ENCODE data around the gene PPP3CA. TPM values are rescaled to one million over a fixed set of nuclear protein-coding genes. Genes with fewer than 3 reads are reported as not detected.

Gene PPP3CA
- total and polyA plus RNA-seq, 5 donors = 8.3 to 27.2 (median 18.7) TPM

- Histone ChIP-seq H3K4me3 (ENCODE audit: low read length) (no peak overlapping the region), H3K27ac (ENCODE audit: low read length) (no peak overlapping the region), H3K4me1 (ENCODE audit: control insufficient read depth, insufficient read depth, low read length) (no peaks in the 10 kb centered on the region), H3K9me3 (ENCODE audit: control insufficient read depth, low read length) (no peaks in the 10 kb centered on the region), H3K27me3 (ENCODE audit: control insufficient read depth, insufficient read depth) (no peaks in the 10 kb centered on the region)
- intact Hi-C loops (cut with DNase I) = no loop called here
- WGBS = 94% methylated on average over 2 of the region's 2 CpGs
- ATAC-seq (no peak), DNase-seq (no peak)
These were observed 273.0 kb downstream of the PPP3CA start for GRCh38 chr4:101074326-101074725.

- H3K9me3 ChIP-seq (ENCODE audit: control insufficient read depth, low read length) = no peaks in the 10 kb centered on the region
- no peak overlapping the region for H3K4me3 ChIP-seq (ENCODE audit: low read length)
- no peak overlapping the region for H3K27ac ChIP-seq (ENCODE audit: low read length)
- H3K27me3 ChIP-seq (ENCODE audit: control insufficient read depth, insufficient read depth) = no peaks in the 10 kb centered on the region
- no peak for DNase-seq
- WGBS = 88% methylated on average over 1 of the region's 1 CpG
- peaks cover 1% of the 10 kb centered on the region for H3K4me1 ChIP-seq (ENCODE audit: control insufficient read depth, insufficient read depth, low read length)
- intact Hi-C loops (cut with DNase I) = no loop called here
- ATAC-seq = no peak
These were observed 276.1 kb downstream of the PPP3CA start for GRCh38 chr4:101071241-101071640.

- H3K4me1 ChIP-seq (ENCODE audit: control insufficient read depth, insufficient read depth, low read length) = peaks cover 1% of the 10 kb centered on the region
- ATAC-seq (no peak), DNase-seq (no peak)
- no peaks in the 10 kb centered on the region for H3K9me3 ChIP-seq (ENCODE audit: control insufficient read depth, low read length)
- H3K4me3 ChIP-seq (ENCODE audit: low read length) = no peak overlapping the region
- H3K27me3 ChIP-seq (ENCODE audit: control insufficient read depth, insufficient read depth) = no peaks in the 10 kb centered on the region
- intact Hi-C loops (cut with DNase I) = no loop called here
- no peak overlapping the region for H3K27ac ChIP-seq (ENCODE audit: low read length)
- WGBS = 81% methylated on average over 3 of the region's 3 CpGs
These were observed 279.2 kb downstream of the PPP3CA start for GRCh38 chr4:101068115-101068514.

GRCh38 chr4:101067383-101067782 lies 279.9 kb downstream of the PPP3CA start:
- intact Hi-C loops (cut with DNase I) = no loop called here
- no peaks in the 10 kb centered on the region for H3K27me3 ChIP-seq (ENCODE audit: control insufficient read depth, insufficient read depth)
- no peak for ATAC-seq
- no peak overlapping the region for H3K27ac ChIP-seq (ENCODE audit: low read length)
- peaks cover 1% of the 10 kb centered on the region for H3K4me1 ChIP-seq (ENCODE audit: control insufficient read depth, insufficient read depth, low read length)
- H3K9me3 ChIP-seq (ENCODE audit: control insufficient read depth, low read length) = no peaks in the 10 kb centered on the region
- DNase-seq = no peak
- no peak overlapping the region for H3K4me3 ChIP-seq (ENCODE audit: low read length)
- WGBS = 94% methylated on average over 5 of the region's 5 CpGs

- WGBS = 89% methylated on average over 6 of the region's 6 CpGs
- intact Hi-C loops (cut with DNase I) = no loop called here
These were observed 280.6 kb downstream of the PPP3CA start for GRCh38 chr4:101066626-101067170.

GRCh38 chr4:101065935-101066485 lies 281.3 kb downstream of the PPP3CA start:
- Histone ChIP-seq H3K27ac (ENCODE audit: low read length) (no peak overlapping the region), H3K4me3 (ENCODE audit: low read length) (no peak overlapping the region), H3K27me3 (ENCODE audit: control insufficient read depth, insufficient read depth) (no peaks in the 10 kb centered on the region), H3K9me3 (ENCODE audit: control insufficient read depth, low read length) (no peaks in the 10 kb centered on the region), H3K4me1 (ENCODE audit: control insufficient read depth, insufficient read depth, low read length) (peaks cover 1% of the 10 kb centered on the region)
- no peak for DNase-seq
- no peak for ATAC-seq
- intact Hi-C loops (cut with DNase I) = no loop called here
- 85% methylated on average over 1 of the region's 1 CpG for WGBS

More at GRCh38 chr4:101066626-101067170, 280.6 kb downstream of the PPP3CA start:
- Histone ChIP-seq H3K27ac (ENCODE audit: low read length) (no peak overlapping the region), H3K27me3 (ENCODE audit: control insufficient read depth, insufficient read depth) (no peaks in the 10 kb centered on the region), H3K9me3 (ENCODE audit: control insufficient read depth, low read length) (no peaks in the 10 kb centered on the region), H3K4me3 (ENCODE audit: low read length) (no peak overlapping the region), H3K4me1 (ENCODE audit: control insufficient read depth, insufficient read depth, low read length) (peaks cover 1% of the 10 kb centered on the region)
- DNase-seq (no peak), ATAC-seq (no peak)

GRCh38 chr4:101065346-101065745 lies 282.0 kb downstream of the PPP3CA start:
- ATAC-seq = no peak
- Histone ChIP-seq H3K9me3 (ENCODE audit: control insufficient read depth, low read length) (no peaks in the 10 kb centered on the region), H3K27me3 (ENCODE audit: control insufficient read depth, insufficient read depth) (no peaks in the 10 kb centered on the region), H3K27ac (ENCODE audit: low read length) (no peak overlapping the region), H3K4me3 (ENCODE audit: low read length) (no peak overlapping the region), H3K4me1 (ENCODE audit: control insufficient read depth, insufficient read depth, low read length) (peaks cover 1% of the 10 kb centered on the region)
- 97% methylated on average over 1 of the region's 1 CpG for WGBS
- intact Hi-C loops (cut with DNase I) = no loop called here
- DNase-seq = no peak

GRCh38 chr4:101064541-101065180 lies 282.7 kb downstream of the PPP3CA start:
- intact Hi-C loops (cut with DNase I) = no loop called here
- WGBS = 88% methylated on average over 1 of the region's 1 CpG
- no peak overlapping the region for H3K4me3 ChIP-seq (ENCODE audit: low read length)
- no peak for ATAC-seq
- no peak for DNase-seq
- H3K27me3 ChIP-seq (ENCODE audit: control insufficient read depth, insufficient read depth) = no peaks in the 10 kb centered on the region
- H3K27ac ChIP-seq (ENCODE audit: low read length) = no peak overlapping the region
- H3K4me1 ChIP-seq (ENCODE audit: control insufficient read depth, insufficient read depth, low read length) = peaks cover 1% of the 10 kb centered on the region
- no peaks in the 10 kb centered on the region for H3K9me3 ChIP-seq (ENCODE audit: control insufficient read depth, low read length)

- Histone ChIP-seq H3K27me3 (ENCODE audit: control insufficient read depth, insufficient read depth) (no peaks in the 10 kb centered on the region), H3K27ac (ENCODE audit: low read length) (no peak overlapping the region), H3K4me1 (ENCODE audit: control insufficient read depth, insufficient read depth, low read length) (no peaks in the 10 kb centered on the region), H3K9me3 (ENCODE audit: control insufficient read depth, low read length) (no peaks in the 10 kb centered on the region), H3K4me3 (ENCODE audit: low read length) (no peak overlapping the region)
- intact Hi-C loops (cut with DNase I) = no loop called here
- no peak for DNase-seq
- ATAC-seq = no peak
- 55% methylated on average over 2 of the region's 2 CpGs for WGBS
These were observed 291.9 kb downstream of the PPP3CA start for GRCh38 chr4:101055392-101055791.

- no peak for ATAC-seq
- WGBS = 85% methylated on average over 2 of the region's 2 CpGs
- Histone ChIP-seq H3K4me1 (ENCODE audit: control insufficient read depth, insufficient read depth, low read length) (no peaks in the 10 kb centered on the region), H3K27ac (ENCODE audit: low read length) (no peak overlapping the region), H3K4me3 (ENCODE audit: low read length) (no peak overlapping the region), H3K9me3 (ENCODE audit: control insufficient read depth, low read length) (no peaks in the 10 kb centered on the region), H3K27me3 (ENCODE audit: control insufficient read depth, insufficient read depth) (no peaks in the 10 kb centered on the region)
- DNase-seq = no peak
- intact Hi-C loops (cut with DNase I) = no loop called here
These were observed 296.5 kb downstream of the PPP3CA start for GRCh38 chr4:101050837-101051205.

GRCh38 chr4:101050088-101050836 lies 297.1 kb downstream of the PPP3CA start:
- intact Hi-C loops (cut with DNase I) = no loop called here
- WGBS = 74% methylated on average over 6 of the region's 6 CpGs
- no peak overlapping the region for H3K27ac ChIP-seq (ENCODE audit: low read length)

More at GRCh38 chr4:101050088-101050836, 297.1 kb downstream of the PPP3CA start:
- Histone ChIP-seq H3K9me3 (ENCODE audit: control insufficient read depth, low read length) (no peaks in the 10 kb centered on the region), H3K4me1 (ENCODE audit: control insufficient read depth, insufficient read depth, low read length) (no peaks in the 10 kb centered on the region), H3K27me3 (ENCODE audit: control insufficient read depth, insufficient read depth) (no peaks in the 10 kb centered on the region), H3K4me3 (ENCODE audit: low read length) (no peak overlapping the region)
- DNase-seq (no peak), ATAC-seq (no peak)
